Measurements from ENCODE around the gene CCDC88B.

The CCDC88B gene

GRCh38 chr11:64299847-64300648, 40.0 kb upstream of the CCDC88B start, which contains the start of gene CATSPERZ:
Gene CATSPERZ, plus strand, starts transcription at chr11:64300358. Its CDS starts 53 bp downstream, at chr11:64300411.
- TF ChIP-seq CTCF (IDR thresholded peaks at IDR 0.05) (no peak), ZFX (IDR thresholded peaks at IDR 0.05; ENCODE audit: borderline replicate concordance) (no peak)
- H3K27ac ChIP-seq: no peak within 1 kb of the TSS

GRCh38 chr11:64303109-64304031, 36.6 kb upstream of the CCDC88B start:
- H3K27ac ChIP-seq: peak overlapping the region; percentile 99
- TF ChIP-seq CTCF (IDR thresholded peaks at IDR 0.05): no peak
- no peak for TF ChIP-seq ZFX (IDR thresholded peaks at IDR 0.05; ENCODE audit: borderline replicate concordance)

- peak overlapping the region; percentile 99 for H3K27ac ChIP-seq
- TF ChIP-seq CTCF (IDR thresholded peaks at IDR 0.05) (no peak), ZFX (IDR thresholded peaks at IDR 0.05; ENCODE audit: borderline replicate concordance) (no peak)
Observed at GRCh38 chr11:64304032-64304315, 36.0 kb upstream of the CCDC88B start.

DNA sequence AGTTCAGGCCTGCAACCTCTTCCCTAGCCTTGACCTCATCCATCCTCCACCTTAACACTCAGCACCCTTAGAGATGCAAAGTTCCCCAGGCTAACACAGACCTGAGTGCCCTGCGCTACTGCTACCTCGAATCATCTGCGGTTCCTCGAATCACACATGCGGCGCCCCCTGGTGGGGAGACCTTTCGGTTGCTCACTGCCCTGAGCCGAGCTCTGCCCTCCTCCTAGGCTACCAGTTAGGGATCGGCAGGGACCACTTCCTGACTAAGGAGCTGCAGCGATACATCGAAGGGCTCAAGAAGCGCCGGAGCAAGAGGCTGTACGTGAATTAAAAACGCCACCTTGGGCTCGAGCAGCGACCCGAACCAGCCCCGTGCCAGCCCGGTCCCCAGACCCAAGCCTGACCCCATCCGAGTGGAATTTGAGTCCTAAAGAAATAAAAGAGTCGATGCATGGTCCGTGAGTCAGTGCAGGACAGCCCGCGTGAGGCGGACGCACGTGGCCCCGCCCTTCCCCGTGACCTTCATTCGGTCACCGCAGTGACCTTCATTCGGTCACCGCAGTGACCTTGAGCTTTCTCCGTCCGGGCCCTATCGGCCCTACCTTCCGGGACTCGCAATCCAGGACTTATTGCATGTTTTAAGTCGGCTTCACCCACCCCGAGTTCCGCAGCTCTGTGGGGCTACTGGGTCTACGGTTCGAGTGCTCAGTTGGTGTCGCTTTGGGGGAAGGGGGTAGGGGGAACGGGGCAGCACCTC, 35.5 kb upstream of the CCDC88B start:
- TF ChIP-seq ZFX (IDR thresholded peaks at IDR 0.05; ENCODE audit: borderline replicate concordance): no peak
- peak; percentile 92 for TF ChIP-seq CTCF (IDR thresholded peaks at IDR 0.05)
- H3K27ac ChIP-seq: peak overlapping the region; percentile 99

DNA sequence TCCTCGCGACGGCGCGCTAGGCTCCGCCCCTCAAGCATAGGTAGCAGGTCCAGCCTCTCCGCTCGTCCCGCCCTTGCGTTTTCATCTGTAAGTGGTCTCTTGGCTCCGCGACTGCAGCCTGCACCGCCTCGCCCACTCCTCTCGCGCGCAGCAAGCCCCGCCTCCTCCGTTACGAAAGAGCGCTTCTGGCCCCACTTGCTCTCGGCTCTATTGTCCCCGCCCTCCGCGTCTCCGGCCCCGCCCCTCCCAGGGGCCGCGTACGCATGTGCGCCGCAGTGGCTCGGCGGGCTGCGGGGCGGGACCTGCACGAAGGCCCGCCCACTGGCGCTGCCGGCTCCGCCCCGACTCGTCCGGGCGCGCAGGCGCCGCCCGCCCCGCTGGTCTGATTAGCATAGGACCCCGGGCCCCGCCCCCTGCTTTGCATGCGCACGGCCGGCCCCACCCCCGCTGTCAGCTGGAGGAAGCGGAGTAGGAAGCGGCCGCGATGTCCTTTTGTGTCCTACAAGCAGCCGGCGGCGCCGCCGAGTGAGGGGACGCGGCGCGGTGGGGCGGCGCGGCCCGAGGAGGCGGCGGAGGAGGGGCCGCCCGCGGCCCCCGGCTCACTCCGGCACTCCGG, 34.8 kb upstream of the CCDC88B start, which contains the start of gene ESRRA:
Gene ESRRA, plus strand, starts transcription at position 450 of the 616 bp plus-strand sequence. CDS start 1,656 bp downstream, outside the sequence.
- H3K27ac ChIP-seq: peak within 1 kb of the TSS; percentile 99
- TF ChIP-seq ZFX (IDR thresholded peaks at IDR 0.05; ENCODE audit: borderline replicate concordance) (no peak), CTCF (IDR thresholded peaks at IDR 0.05) (no peak)

GRCh38 chr11:64305691-64306562, 34.1 kb upstream of the CCDC88B start:
- no peak for TF ChIP-seq ZFX (IDR thresholded peaks at IDR 0.05; ENCODE audit: borderline replicate concordance)
- peak; percentile 58 for TF ChIP-seq CTCF (IDR thresholded peaks at IDR 0.05)
- peak overlapping the region; percentile 99 for H3K27ac ChIP-seq

Measured in 22Rv1 (cell line).